Effector CD4-positive, alpha-beta T cell (primary cell): ENCODE measurements around the gene TNS1.

ENCODE experiments used
- DNase-seq: peaks from one replicate; pipeline ENCODE4 v3.0.0-alpha.2; 2020

TNS1 gene

GRCh38 chr2:218015586-218016521 is 13.1 kb upstream of the TNS1 start:
- DNase-seq: no peak

GRCh38 chr2:218014706-218015585 is 12.2 kb upstream of the TNS1 start:
- DNase-seq: no peak

GRCh38 chr2:218013289-218013688 is 10.5 kb upstream of the TNS1 start:
- DNase-seq: no peak

- no peak for DNase-seq
These were observed 9.5 kb upstream of the TNS1 start for GRCh38 chr2:218012284-218012683.

GRCh38 chr2:218011653-218012040 is 8.9 kb upstream of the TNS1 start:
- DNase-seq: no peak

GRCh38 chr2:218010984-218011652 is 8.3 kb upstream of the TNS1 start:
- no peak for DNase-seq

- DNase-seq: peak; percentile 13
These were observed 7.6 kb upstream of the TNS1 start for GRCh38 chr2:218010140-218010983.

GRCh38 chr2:218009765-218010139 is 7.0 kb upstream of the TNS1 start:
- DNase-seq: no peak

- DNase-seq: no peak
These were observed 6.4 kb upstream of the TNS1 start for GRCh38 chr2:218009231-218009630.

GRCh38 chr2:218008060-218009040 is 5.6 kb upstream of the TNS1 start:
- no peak for DNase-seq

GRCh38 chr2:218006741-218007140 is 3.9 kb upstream of the TNS1 start:
- no peak for DNase-seq

- no peak for DNase-seq
These were observed 2.7 kb upstream of the TNS1 start for GRCh38 chr2:218005486-218005885.

- no peak for DNase-seq
These were observed 2.2 kb upstream of the TNS1 start for GRCh38 chr2:218005028-218005427.

- no peak for DNase-seq
These were observed 1.2 kb upstream of the TNS1 start for GRCh38 chr2:218003981-218004419.

- no peak for DNase-seq
These were observed 618 bp upstream of the TNS1 start for GRCh38 chr2:218003281-218003944.

GRCh38 chr2:218002143-218002844 is 501 bp downstream of the TNS1 start:
- no peak for DNase-seq

- DNase-seq: no peak
These were observed 1.2 kb downstream of the TNS1 start for GRCh38 chr2:218001629-218002028.

- no peak for DNase-seq
These were observed 2.7 kb downstream of the TNS1 start for GRCh38 chr2:218000136-218000535.

- DNase-seq: no peak
These were observed 3.2 kb downstream of the TNS1 start for GRCh38 chr2:217999595-217999959.
